Activated CD8-positive, alpha-beta T cell treated with anti-CD3 and anti-CD28 coated beads, Interleukin-2, amount 10 ng/mL, durations not matched to agents 7 days and 5 days (primary cell): ENCODE measurements around the gene TOMM5. TPM values are rescaled to one million over a fixed set of nuclear protein-coding genes. Genes with fewer than 3 reads are reported as not detected.

Experiments
- ATAC-seq: fragments of 150-1000 bp; cut with Tn5 transposase; one replicate; pipeline ENCODE4 v1.10.0; 2021; ENCODE audit warnings: moderate library complexity
- CTCF ChIA-PET: fragments of 350-600 bp; sonication (Branson Sonifier 250); formaldehyde crosslinking; loops from one replicate; lab custom pipeline; 2021; ENCODE audit warnings: antibody characterized with exemption; lab: Charles Lee
- POLR2A ChIA-PET: fragments of 350-600 bp; sonication (Branson Sonifier 250); formaldehyde crosslinking; loops from one replicate; lab custom pipeline; 2021; ENCODE audit warnings: antibody characterized with exemption; lab: Charles Lee
- DNase-seq: peaks from one replicate; pipeline ENCODE4 v3.0.0-alpha.2; 2020
- H3K27ac Mint-ChIP-seq: one replicate; pipeline ENCODE4 v1.8.0; 2021; ENCODE audit warnings: mild to moderate bottlenecking, mixed read lengths
- H3K27me3 Mint-ChIP-seq: one replicate; pipeline ENCODE4 v1.8.0; 2021; ENCODE audit warnings: low read depth, mixed read lengths
- H3K36me3 Mint-ChIP-seq: one replicate; pipeline ENCODE4 v1.8.0; 2021; ENCODE audit warnings: low read depth, mixed read lengths
- H3K4me1 Mint-ChIP-seq: one replicate; pipeline ENCODE4 v1.8.0; 2021; ENCODE audit warnings: low read depth, mixed read lengths
- H3K4me3 Mint-ChIP-seq: one replicate; pipeline ENCODE4 v1.8.0; 2021; ENCODE audit warnings: mild to moderate bottlenecking, mixed read lengths
- H3K9me3 Mint-ChIP-seq: one replicate; pipeline ENCODE4 v1.8.0; 2022; ENCODE audit warnings: mixed read lengths; ENCODE audit not compliant: insufficient read depth
- total RNA-seq, 2 experiments: library from RNA; stranded (reverse); gene quantifications; one replicate each; pipeline ENCODE4 v1.2.3, GENCODE V29; 2021

The TOMM5 gene
- total RNA-seq, 2 experiments from 2014 or later = 110 to 112 TPM

- ChIA-PET POLR2A (no interaction called here), CTCF (interaction anchor here (1.2 kb wide), 1 partner anchor 31 kb away, joined by 3 read pairs; no protein-coding TSS in a partner anchor)
- H3K4me3 Mint-ChIP-seq = no peak overlapping the region
- peaks cover 12% of the 10 kb centered on the region for H3K27me3 Mint-ChIP-seq
- H3K36me3 Mint-ChIP-seq = no peaks in the 10 kb centered on the region
- ATAC-seq = no peak
- DNase-seq = no peak
- H3K4me1 Mint-ChIP-seq = no peaks in the 10 kb centered on the region
- no peak overlapping the region for H3K27ac Mint-ChIP-seq
- no peaks in the 10 kb centered on the region for H3K9me3 Mint-ChIP-seq
Observed at GRCh38 chr9:37625036-37625757, 32.8 kb upstream of the TOMM5 start.

DNA sequence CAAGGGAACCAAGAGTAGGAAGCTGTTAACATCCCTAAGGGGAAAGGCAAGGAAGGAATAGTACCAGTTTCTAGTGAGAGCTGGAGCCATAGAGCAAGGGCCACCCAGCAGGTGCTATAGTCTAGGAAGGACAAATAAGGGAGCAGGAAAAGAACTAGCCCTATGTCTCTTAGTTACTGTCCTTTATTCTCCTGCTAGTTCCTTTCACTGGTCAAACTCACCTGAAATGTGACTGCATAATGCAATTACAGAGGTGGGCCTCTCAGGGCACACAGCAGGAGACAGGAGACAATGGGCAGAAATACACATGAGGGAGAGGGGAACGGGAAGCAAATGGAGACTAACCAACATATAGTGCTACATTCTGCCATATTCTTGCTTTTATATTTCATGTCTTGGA is 31.7 kb upstream of the TOMM5 start:
- POLR2A ChIA-PET = no interaction called here
- CTCF ChIA-PET = no interaction called here
- no peaks in the 10 kb centered on the region for H3K4me1 Mint-ChIP-seq
- DNase-seq = no peak
- no peaks in the 10 kb centered on the region for H3K36me3 Mint-ChIP-seq
- H3K9me3 Mint-ChIP-seq = no peaks in the 10 kb centered on the region
- no peak for ATAC-seq
- H3K4me3 Mint-ChIP-seq = no peak overlapping the region
- H3K27ac Mint-ChIP-seq = no peak overlapping the region
- peaks cover 14% of the 10 kb centered on the region for H3K27me3 Mint-ChIP-seq

- peaks cover 20% of the 10 kb centered on the region for H3K27me3 Mint-ChIP-seq
- H3K27ac Mint-ChIP-seq = no peak overlapping the region
- H3K9me3 Mint-ChIP-seq = no peaks in the 10 kb centered on the region
- no peak for DNase-seq
- ChIA-PET POLR2A (no interaction called here), CTCF (no interaction called here)
- no peaks in the 10 kb centered on the region for H3K4me1 Mint-ChIP-seq
- no peak for ATAC-seq
- H3K36me3 Mint-ChIP-seq = no peaks in the 10 kb centered on the region
- H3K4me3 Mint-ChIP-seq = no peak overlapping the region
Observed at GRCh38 chr9:37623267-37623666, 30.9 kb upstream of the TOMM5 start.

- ChIA-PET CTCF (no interaction called here), POLR2A (no interaction called here)
- peaks cover 20% of the 10 kb centered on the region for H3K27me3 Mint-ChIP-seq
- H3K4me1 Mint-ChIP-seq = no peaks in the 10 kb centered on the region
- ATAC-seq = no peak
- DNase-seq = no peak
- no peak overlapping the region for H3K27ac Mint-ChIP-seq
- no peaks in the 10 kb centered on the region for H3K36me3 Mint-ChIP-seq
- no peak overlapping the region for H3K4me3 Mint-ChIP-seq
- no peaks in the 10 kb centered on the region for H3K9me3 Mint-ChIP-seq
Observed at GRCh38 chr9:37622462-37622861, 30.1 kb upstream of the TOMM5 start.

DNA sequence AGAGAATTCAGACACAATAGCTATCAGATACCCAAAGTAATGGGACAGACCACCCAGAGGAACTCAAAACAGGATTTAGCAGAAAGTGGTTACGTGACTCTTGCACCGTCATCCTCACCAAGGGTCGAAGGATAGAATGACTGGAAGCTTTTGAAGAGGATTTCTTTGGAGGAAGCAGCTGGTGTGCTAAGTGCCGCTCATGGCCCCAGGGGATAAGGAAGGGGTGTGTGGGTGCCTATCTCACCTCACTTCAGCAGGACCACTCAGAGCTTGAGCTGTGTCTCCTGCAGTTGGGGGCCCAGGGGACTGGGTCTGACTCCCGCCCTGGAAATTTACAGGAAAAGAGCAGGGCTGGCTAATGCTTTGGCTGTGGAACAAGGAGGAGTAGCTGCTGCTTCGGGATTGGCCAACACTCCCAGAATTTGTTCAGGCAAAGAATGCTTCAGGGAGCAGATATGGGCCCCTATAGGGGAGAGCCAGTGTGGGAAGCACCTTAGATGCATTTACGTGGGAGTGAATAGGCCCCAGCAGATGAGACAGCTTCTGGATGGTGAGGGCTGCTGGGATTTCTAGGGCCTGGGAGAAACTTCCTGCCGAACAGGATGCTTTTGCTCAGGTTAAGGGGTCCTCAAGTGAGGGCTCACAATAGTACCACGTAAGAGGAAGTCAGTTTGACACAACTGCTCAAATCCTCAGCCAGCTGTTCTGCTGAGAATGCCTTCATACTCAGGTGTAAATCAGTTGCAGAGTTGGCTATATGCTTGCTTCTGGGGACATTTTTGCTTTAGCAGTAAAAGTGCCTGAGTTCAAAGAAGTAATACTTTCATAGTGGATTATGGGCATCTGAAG is 29.1 kb upstream of the TOMM5 start:
- no peak for DNase-seq
- CTCF ChIA-PET = no interaction called here
- POLR2A ChIA-PET = no interaction called here
- peaks cover 16% of the 10 kb centered on the region for H3K27me3 Mint-ChIP-seq
- H3K4me3 Mint-ChIP-seq = no peak overlapping the region
- H3K36me3 Mint-ChIP-seq = no peaks in the 10 kb centered on the region
- no peaks in the 10 kb centered on the region for H3K9me3 Mint-ChIP-seq
- no peak for ATAC-seq
- H3K4me1 Mint-ChIP-seq = no peaks in the 10 kb centered on the region
- no peak overlapping the region for H3K27ac Mint-ChIP-seq

- POLR2A ChIA-PET = no interaction called here
- Mint-ChIP-seq H3K9me3 (no peaks in the 10 kb centered on the region), H3K27me3 (peaks cover 17% of the 10 kb centered on the region), H3K4me1 (no peaks in the 10 kb centered on the region), H3K27ac (no peak overlapping the region), H3K36me3 (no peaks in the 10 kb centered on the region), H3K4me3 (no peak overlapping the region)
- CTCF ChIA-PET = no interaction called here
- ATAC-seq (no peak), DNase-seq (no peak)
Observed at GRCh38 chr9:37620396-37620795, 28.0 kb upstream of the TOMM5 start.

DNA sequence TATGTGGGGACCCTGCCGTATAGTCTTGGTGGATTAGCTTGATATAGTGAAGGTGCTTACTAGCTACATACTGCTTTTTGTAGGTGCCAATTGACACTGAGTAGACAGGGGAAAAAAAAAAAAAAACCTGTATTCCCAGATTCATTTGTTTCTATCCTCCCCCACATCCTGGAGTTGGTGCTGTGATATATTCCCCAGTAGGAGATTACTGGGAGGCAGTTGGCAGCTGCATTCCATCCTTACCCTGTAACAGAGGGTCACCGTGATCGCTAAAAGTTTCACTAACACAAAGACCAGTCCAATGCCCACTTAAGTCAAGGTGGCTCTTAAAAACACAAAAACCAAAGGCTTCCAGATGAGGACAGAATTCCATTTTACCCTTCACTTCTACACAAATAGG is 27.4 kb upstream of the TOMM5 start:
- no peaks in the 10 kb centered on the region for H3K36me3 Mint-ChIP-seq
- CTCF ChIA-PET = no interaction called here
- no peaks in the 10 kb centered on the region for H3K4me1 Mint-ChIP-seq
- ATAC-seq = no peak
- no peaks in the 10 kb centered on the region for H3K9me3 Mint-ChIP-seq
- H3K27me3 Mint-ChIP-seq = peaks cover 19% of the 10 kb centered on the region
- no peak overlapping the region for H3K27ac Mint-ChIP-seq
- DNase-seq = no peak
- no peak overlapping the region for H3K4me3 Mint-ChIP-seq
- POLR2A ChIA-PET = no interaction called here

- ChIA-PET POLR2A (no interaction called here), CTCF (no interaction called here)
- Mint-ChIP-seq H3K4me3 (no peak overlapping the region), H3K27me3 (peaks cover 18% of the 10 kb centered on the region), H3K9me3 (no peaks in the 10 kb centered on the region), H3K27ac (no peak overlapping the region), H3K4me1 (no peaks in the 10 kb centered on the region), H3K36me3 (no peaks in the 10 kb centered on the region)
- ATAC-seq = no peak
- DNase-seq = no peak
Observed at GRCh38 chr9:37618817-37619216, 26.4 kb upstream of the TOMM5 start.

DNA sequence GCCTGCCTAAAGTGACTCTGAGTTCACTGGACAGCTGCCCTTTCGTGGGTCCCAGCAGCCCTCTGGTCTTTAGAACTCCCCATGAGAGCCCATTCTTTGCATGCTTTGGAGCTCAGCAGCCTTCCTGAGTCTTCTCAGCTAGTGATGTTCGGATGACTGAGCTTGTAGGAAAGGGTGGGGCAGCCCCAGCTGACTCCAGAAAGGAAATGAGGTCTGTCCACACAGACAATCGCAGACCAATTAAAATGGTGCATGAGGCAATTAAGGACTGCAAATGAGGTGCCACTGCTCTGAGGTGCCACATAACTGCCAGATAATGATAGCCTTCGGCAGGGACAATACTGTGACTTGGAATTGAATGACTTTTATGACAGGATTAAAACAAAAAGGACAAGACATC is 25.4 kb upstream of the TOMM5 start:
- ChIA-PET POLR2A (no interaction called here), CTCF (no interaction called here)
- Mint-ChIP-seq H3K27ac (no peak overlapping the region), H3K27me3 (peaks cover 13% of the 10 kb centered on the region), H3K4me1 (no peaks in the 10 kb centered on the region), H3K9me3 (no peaks in the 10 kb centered on the region), H3K36me3 (no peaks in the 10 kb centered on the region), H3K4me3 (no peak overlapping the region)
- ATAC-seq = no peak
- no peak for DNase-seq

GRCh38 chr9:37617161-37617560 is 24.8 kb upstream of the TOMM5 start:
- H3K27ac Mint-ChIP-seq = no peak overlapping the region
- H3K27me3 Mint-ChIP-seq = peaks cover 13% of the 10 kb centered on the region
- no peaks in the 10 kb centered on the region for H3K4me1 Mint-ChIP-seq
- DNase-seq (no peak), ATAC-seq (no peak)
- ChIA-PET POLR2A (no interaction called here), CTCF (no interaction called here)
- no peak overlapping the region for H3K4me3 Mint-ChIP-seq
- H3K36me3 Mint-ChIP-seq = no peaks in the 10 kb centered on the region
- H3K9me3 Mint-ChIP-seq = no peaks in the 10 kb centered on the region

GRCh38 chr9:37611961-37612360 is 19.6 kb upstream of the TOMM5 start:
- no peak for ATAC-seq
- Mint-ChIP-seq H3K9me3 (no peaks in the 10 kb centered on the region), H3K4me1 (no peaks in the 10 kb centered on the region), H3K27ac (no peak overlapping the region), H3K27me3 (peaks cover 26% of the 10 kb centered on the region), H3K36me3 (no peaks in the 10 kb centered on the region), H3K4me3 (no peak overlapping the region)
- DNase-seq = no peak
- ChIA-PET POLR2A (no interaction called here), CTCF (no interaction called here)

- Mint-ChIP-seq H3K27ac (no peak overlapping the region), H3K9me3 (no peaks in the 10 kb centered on the region), H3K4me3 (no peak overlapping the region), H3K4me1 (no peaks in the 10 kb centered on the region), H3K27me3 (peaks cover 29% of the 10 kb centered on the region), H3K36me3 (no peaks in the 10 kb centered on the region)
- CTCF ChIA-PET = no interaction called here
- ATAC-seq = no peak
- DNase-seq = no peak
- POLR2A ChIA-PET = no interaction called here
Observed at GRCh38 chr9:37611014-37611413, 18.6 kb upstream of the TOMM5 start.
